HG03457 (cell line): ENCODE data around the gene PLEKHA6.

Experiments
- ATAC-seq: cut with Tn5 transposase; IDR thresholded peaks from one replicate; pipeline ENCODE4 v1.9.1; 2021; ENCODE audit warnings: moderate number of reproducible peaks; ENCODE audit not compliant: unreplicated experiment

Gene PLEKHA6

DNA sequence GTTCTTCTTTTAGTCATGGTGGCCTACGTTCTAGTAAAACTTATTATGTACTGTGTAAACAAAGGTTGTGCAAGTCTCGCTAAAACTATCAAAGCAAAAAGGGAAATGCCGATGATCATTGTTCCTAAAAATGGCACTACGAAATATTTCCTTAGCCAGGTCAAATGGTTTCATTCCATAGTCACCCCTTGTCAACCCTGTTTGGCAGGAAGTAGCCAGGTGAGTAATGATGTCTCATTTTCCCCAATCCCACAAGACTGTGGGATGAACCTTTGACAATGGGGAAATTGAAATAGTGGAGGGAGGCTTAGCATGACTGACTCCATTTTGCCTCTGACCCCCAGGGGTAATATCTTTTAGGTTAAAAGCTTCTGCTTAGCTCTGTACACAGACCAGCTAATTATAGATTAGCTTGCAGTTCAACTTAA, 188.0 kb downstream of the PLEKHA6 start:
- no peak for ATAC-seq

DNA sequence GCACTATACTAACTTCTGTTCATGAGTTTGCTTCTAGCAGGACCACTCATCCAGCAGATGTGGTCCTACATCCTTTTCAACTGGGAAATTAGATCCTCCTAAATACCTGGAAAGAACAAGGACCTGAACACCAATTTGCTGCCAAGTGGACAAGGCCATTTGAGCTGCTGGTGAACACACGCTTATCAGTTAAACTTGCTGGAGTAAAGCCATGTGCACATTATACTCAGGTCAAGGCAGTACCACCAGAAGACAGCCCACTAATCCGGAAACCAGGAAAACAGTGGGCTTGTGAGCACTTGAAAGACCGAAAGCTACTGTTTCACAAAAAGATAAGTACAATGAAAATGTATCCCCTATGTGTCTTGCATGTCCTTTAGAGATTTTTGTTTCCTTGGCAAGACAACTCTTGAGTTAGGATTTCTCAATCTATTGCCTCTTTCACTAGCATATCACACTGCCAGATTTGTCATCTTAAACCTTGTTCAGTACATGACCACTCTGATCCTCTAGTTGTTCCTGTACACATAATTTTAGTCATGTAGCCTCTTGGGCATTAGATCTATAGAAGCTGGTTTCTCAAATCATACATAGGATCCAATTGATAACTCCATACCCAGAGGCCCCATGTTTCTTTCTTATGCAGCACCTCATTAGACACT, 189.1 kb downstream of the PLEKHA6 start:
- ATAC-seq: no peak

DNA sequence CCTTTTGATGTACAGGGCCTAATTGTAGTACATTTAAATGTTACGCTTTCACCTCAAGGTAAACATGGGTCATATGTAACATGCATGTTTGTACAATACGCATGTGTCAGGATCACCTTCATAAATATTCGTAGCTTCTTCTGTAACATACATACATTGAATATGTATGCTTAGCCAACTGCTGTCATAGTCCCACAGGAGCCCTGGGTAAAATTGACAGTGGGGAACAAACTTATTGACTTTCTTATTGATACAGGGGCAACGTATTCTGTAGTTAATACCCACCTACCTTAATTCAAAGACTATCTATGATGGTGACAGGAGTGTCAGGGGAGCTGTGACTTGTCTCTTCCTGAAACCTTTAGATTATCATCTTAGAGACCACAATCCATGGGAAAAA, 189.9 kb downstream of the PLEKHA6 start:
- ATAC-seq: no peak
